NB4 (cell line): ENCODE results near the gene TLK1.

Experiments
- CTCF ChIP-seq: IDR thresholded peaks from one replicate; pipeline ENCODE4 v1.5.1; 2012; ENCODE audit warnings: low read depth, low read length
- MAX ChIP-seq: IDR thresholded peaks from 2 replicates; pipeline ENCODE4 v1.6.1; 2011; ENCODE audit warnings: low read depth, low read length
- MYC ChIP-seq: IDR thresholded peaks from 2 replicates; pipeline ENCODE4 v1.6.1; 2011; ENCODE audit warnings: low read depth, low read length
- POLR2A ChIP-seq: IDR thresholded peaks from 2 replicates; pipeline ENCODE4 v1.6.1; 2011; ENCODE audit warnings: mild to moderate bottlenecking; ENCODE audit not compliant: insufficient read length; ENCODE audit errors: extremely low read depth

GRCh38 chr2:171008550-171009205 is 152.0 kb downstream of the TLK1 start:
- TF ChIP-seq MAX (no peak), CTCF (no peak), POLR2A (no peak), MYC (no peak)
